Measurements from ENCODE around the gene JAG2. TPM values are rescaled to one million over a fixed set of nuclear protein-coding genes. Genes with fewer than 3 reads are reported as not detected.

The JAG2 gene
- total and polyA plus RNA-seq, 3 experiments from 2014 or later: 0.15 to 1.2 (median 0.37) TPM

DNA sequence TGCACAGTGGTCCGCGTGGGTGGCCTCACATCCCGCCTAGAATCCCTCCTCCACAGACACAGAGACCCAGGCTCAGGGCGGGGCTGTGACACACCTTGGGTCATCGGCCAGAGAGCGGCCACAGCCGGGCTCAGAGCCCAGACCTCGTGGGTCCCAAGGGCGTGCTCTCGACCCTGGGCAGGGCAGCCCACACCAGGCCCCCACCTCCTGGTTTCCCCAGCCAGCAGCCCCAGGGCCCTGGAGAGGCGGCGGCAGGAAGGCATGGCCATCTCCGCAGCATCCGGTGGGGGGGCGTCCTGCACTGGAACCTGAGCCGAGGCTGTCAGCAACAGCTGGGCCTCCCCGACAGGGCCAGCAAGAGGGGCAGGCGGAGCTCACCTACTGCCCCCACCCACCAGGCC, 15.2 kb downstream of the JAG2 start:
- H3K27ac Mint-ChIP-seq: no peak overlapping the region
- ChIA-PET POLR2A (no interaction called here), CTCF (no interaction called here)
- peaks cover 2 to 3% of the 10 kb centered on the region in 2 donors for H3K27me3 Mint-ChIP-seq
- H3K36me3 ChIP-seq (ENCODE audit: insufficient read depth, low read length): no peaks in the 10 kb centered on the region
- no peaks in the 10 kb centered on the region for H3K9me3 Mint-ChIP-seq
- H3K27ac ChIP-seq (ENCODE audit: low read depth, low read length): no peak overlapping the region
- no peaks in the 10 kb centered on the region for H3K9me3 ChIP-seq (ENCODE audit: low read length)
- no peaks in the 10 kb centered on the region for H3K27me3 ChIP-seq (ENCODE audit: insufficient read depth, low read length, poor library complexity, severe bottlenecking)
- no peaks in the 10 kb centered on the region for H3K4me1 ChIP-seq (ENCODE audit: insufficient read depth, low read length)
- no peaks in the 10 kb centered on the region for H3K4me1 Mint-ChIP-seq
- H3K4me3 Mint-ChIP-seq: no peak overlapping the region
- H3K36me3 Mint-ChIP-seq: no peaks in the 10 kb centered on the region
- DNase-seq: peak in 1 of 5 donors; percentile 33
- no peak overlapping the region for H3K4me3 ChIP-seq (ENCODE audit: low read length)

- no peaks in the 10 kb centered on the region for H3K9me3 Mint-ChIP-seq
- no peak overlapping the region for H3K27ac ChIP-seq (ENCODE audit: low read depth, low read length)
- H3K4me1 Mint-ChIP-seq: no peaks in the 10 kb centered on the region
- H3K4me3 Mint-ChIP-seq: no peak overlapping the region
- no peaks in the 10 kb centered on the region for H3K4me1 ChIP-seq (ENCODE audit: insufficient read depth, low read length)
- H3K27me3 Mint-ChIP-seq: peaks cover 2 to 3% of the 10 kb centered on the region in 2 donors
- no peak overlapping the region for H3K4me3 ChIP-seq (ENCODE audit: low read length)
- DNase-seq: peak in 1 of 5 donors; percentile 35
- no peak overlapping the region for H3K27ac Mint-ChIP-seq
- CTCF ChIA-PET: no interaction called here
- no peaks in the 10 kb centered on the region for H3K36me3 ChIP-seq (ENCODE audit: insufficient read depth, low read length)
- H3K9me3 ChIP-seq (ENCODE audit: low read length): no peaks in the 10 kb centered on the region
- H3K36me3 Mint-ChIP-seq: no peaks in the 10 kb centered on the region
- POLR2A ChIA-PET: no interaction called here
- H3K27me3 ChIP-seq (ENCODE audit: insufficient read depth, low read length, poor library complexity, severe bottlenecking): no peaks in the 10 kb centered on the region
Observed at GRCh38 chr14:105152794-105153241, 15.8 kb downstream of the JAG2 start.

DNA sequence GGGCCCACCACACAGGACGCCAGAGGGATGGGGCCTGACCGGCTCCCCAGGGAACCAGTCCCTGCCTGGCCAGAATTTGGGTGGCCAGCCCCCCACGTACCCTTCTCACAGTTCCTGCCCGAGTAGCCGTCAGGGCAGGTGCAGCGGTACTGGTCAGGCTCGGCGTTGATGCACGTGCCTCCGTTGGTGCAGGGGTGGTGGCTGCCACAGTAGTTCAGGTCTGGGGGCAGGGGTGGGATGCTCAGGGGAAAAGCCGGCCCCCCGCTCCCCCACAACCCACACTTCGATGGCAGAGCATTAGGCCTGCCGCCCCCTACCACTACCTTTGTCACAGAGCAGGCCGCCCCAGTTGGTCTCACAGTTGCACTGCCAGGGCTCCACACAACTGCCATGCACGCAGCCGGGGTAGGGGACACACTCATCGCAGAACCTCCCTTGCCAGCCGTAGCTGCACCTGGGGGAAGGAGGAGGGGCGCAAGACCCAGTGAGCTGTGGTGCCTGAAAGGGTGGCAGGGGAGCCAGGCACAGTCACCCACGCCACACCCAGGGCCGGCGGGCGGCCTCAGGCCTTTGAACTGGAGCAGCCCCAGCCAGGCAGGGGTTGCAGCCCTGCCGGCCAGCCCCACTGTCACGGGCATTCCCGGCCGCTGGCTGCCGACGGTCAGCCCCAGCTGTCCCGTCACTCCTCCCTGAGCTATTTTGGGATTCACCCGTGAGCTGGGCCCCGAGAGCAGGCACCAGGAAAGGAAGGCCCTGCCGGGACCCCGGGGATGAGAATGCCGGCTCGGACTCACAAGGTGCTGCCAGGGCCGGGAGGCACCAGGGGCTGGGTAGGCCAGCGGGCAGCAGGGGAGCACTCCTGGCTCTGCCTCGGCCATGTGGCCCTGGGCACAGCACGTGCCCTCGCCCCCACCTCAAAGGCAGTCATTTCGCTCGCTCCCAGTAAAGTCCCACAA, 16.5 kb downstream of the JAG2 start:
- peak in 1 of 5 donors; percentile 40 for DNase-seq
- H3K4me3 ChIP-seq (ENCODE audit: low read length): no peak overlapping the region
- no peak overlapping the region for H3K27ac Mint-ChIP-seq
- no peaks in the 10 kb centered on the region for H3K27me3 ChIP-seq (ENCODE audit: insufficient read depth, low read length, poor library complexity, severe bottlenecking)
- no peak overlapping the region for H3K4me3 Mint-ChIP-seq
- no peaks in the 10 kb centered on the region for H3K9me3 ChIP-seq (ENCODE audit: low read length)
- peaks cover 0 to 2% of the 10 kb centered on the region in 2 donors for H3K27me3 Mint-ChIP-seq
- no peak overlapping the region for H3K27ac ChIP-seq (ENCODE audit: low read depth, low read length)
- no peaks in the 10 kb centered on the region for H3K36me3 ChIP-seq (ENCODE audit: insufficient read depth, low read length)
- ChIA-PET POLR2A (no interaction called here), CTCF (no interaction called here)
- no peaks in the 10 kb centered on the region for H3K36me3 Mint-ChIP-seq
- H3K4me1 ChIP-seq (ENCODE audit: insufficient read depth, low read length): no peaks in the 10 kb centered on the region
- no peaks in the 10 kb centered on the region for H3K9me3 Mint-ChIP-seq
- H3K4me1 Mint-ChIP-seq: no peaks in the 10 kb centered on the region

DNA sequence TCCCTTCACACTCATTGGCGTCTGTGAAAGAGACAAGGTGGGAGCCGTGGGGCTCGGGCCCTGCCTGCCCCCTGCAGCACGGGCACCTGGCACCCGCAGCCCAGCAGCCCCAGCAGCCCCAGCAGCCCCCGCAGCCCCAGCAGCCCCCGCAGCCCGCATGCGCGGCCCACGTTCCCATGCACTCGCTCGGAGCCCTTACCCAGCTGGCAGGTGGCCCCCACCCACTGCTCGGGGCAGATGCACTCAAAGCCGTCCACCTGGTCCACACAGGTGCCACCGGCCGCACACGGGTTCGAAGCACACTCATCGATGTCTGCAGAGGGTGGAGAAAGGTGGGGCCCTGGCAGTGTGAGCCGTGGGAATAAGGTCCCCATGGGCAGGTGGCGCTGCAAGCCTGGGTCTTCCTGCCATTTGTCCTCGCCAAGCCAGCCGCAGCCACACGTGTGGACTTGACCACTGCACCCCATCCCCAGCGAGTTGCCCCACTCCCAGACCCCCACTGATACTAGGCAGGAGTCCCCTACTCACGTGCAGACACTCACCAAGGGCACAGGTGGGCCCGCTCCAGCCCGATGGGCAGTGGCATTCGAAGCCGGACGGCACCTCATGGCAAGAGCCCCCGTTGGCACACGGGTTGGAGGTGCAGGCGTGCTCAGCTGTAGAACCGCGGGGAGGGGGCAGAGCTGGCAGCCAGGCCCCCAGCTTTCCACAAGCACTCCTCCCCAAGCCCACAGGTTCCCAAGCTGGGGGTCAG, 17.3 kb downstream of the JAG2 start:
- H3K9me3 ChIP-seq (ENCODE audit: low read length): no peaks in the 10 kb centered on the region
- no peaks in the 10 kb centered on the region for H3K27me3 ChIP-seq (ENCODE audit: insufficient read depth, low read length, poor library complexity, severe bottlenecking)
- no peaks in the 10 kb centered on the region for H3K36me3 ChIP-seq (ENCODE audit: insufficient read depth, low read length)
- H3K4me1 ChIP-seq (ENCODE audit: insufficient read depth, low read length): no peaks in the 10 kb centered on the region
- no peak overlapping the region for H3K27ac ChIP-seq (ENCODE audit: low read depth, low read length)
- peak in 1 of 5 donors; percentile 42 for DNase-seq
- no peak overlapping the region for H3K4me3 Mint-ChIP-seq
- no peaks in the 10 kb centered on the region for H3K4me1 Mint-ChIP-seq
- no peaks in the 10 kb centered on the region for H3K9me3 Mint-ChIP-seq
- no peaks in the 10 kb centered on the region for H3K36me3 Mint-ChIP-seq
- no peak overlapping the region for H3K27ac Mint-ChIP-seq
- no peak overlapping the region for H3K4me3 ChIP-seq (ENCODE audit: low read length)
- ChIA-PET POLR2A (no interaction called here), CTCF (no interaction called here)
- H3K27me3 Mint-ChIP-seq: peaks cover 0 to 2% of the 10 kb centered on the region in 2 donors

DNA sequence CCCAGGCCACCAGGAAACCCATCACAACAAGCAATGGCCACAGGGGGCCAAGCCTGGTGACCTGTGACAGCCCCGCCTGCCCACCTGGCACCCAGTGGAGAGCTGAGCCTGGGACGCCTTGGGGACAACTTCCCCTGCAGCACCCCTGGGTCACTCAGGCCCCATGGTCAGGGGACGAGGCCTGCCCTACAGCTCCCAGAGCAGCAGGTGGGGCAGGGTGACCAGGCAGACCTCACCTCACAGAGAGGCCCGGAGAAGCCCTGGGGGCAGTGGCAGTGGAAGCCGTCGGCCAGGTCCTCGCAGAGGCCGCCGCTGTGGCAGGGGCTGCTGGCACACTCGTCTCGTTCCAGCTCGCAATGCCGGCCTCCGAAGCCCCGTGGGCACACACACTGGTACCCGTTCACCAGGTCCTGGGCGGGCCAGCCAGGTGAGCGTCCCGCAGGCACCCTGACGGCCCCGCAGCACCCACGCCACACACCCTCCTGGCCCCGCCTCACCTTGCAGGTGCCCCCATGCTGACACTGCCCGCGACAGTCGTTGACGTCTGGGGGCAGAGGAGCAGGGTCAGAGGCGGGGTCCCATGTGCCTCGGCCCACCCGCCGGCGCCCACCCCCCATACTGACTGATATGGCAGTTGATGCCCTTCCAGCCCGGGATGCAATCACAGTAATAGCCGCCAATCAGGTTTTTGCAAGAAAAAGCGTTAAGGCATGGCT, 18.1 kb downstream of the JAG2 start:
- no peak overlapping the region for H3K27ac Mint-ChIP-seq
- POLR2A ChIA-PET: no interaction called here

GRCh38 chr14:105150026-105150367, 18.6 kb downstream of the JAG2 start:
- no peaks in the 10 kb centered on the region for H3K4me1 ChIP-seq (ENCODE audit: insufficient read depth, low read length)
- Mint-ChIP-seq H3K27me3 (peaks cover 0 to under 1% of the 10 kb centered on the region in 2 donors), H3K4me3 (no peak overlapping the region), H3K36me3 (no peaks in the 10 kb centered on the region), H3K4me1 (no peaks in the 10 kb centered on the region), H3K9me3 (no peaks in the 10 kb centered on the region), H3K27ac (no peak overlapping the region)
- no peaks in the 10 kb centered on the region for H3K9me3 ChIP-seq (ENCODE audit: low read length)
- CTCF ChIA-PET: no interaction called here
- H3K36me3 ChIP-seq (ENCODE audit: insufficient read depth, low read length): no peaks in the 10 kb centered on the region
- POLR2A ChIA-PET: no interaction called here
- DNase-seq: no peak
- no peaks in the 10 kb centered on the region for H3K27me3 ChIP-seq (ENCODE audit: insufficient read depth, low read length, poor library complexity, severe bottlenecking)
- no peak overlapping the region for H3K4me3 ChIP-seq (ENCODE audit: low read length)
- H3K27ac ChIP-seq (ENCODE audit: low read depth, low read length): no peak overlapping the region

More for the DNA sequence above, 18.1 kb downstream of the JAG2 start:
- no peaks in the 10 kb centered on the region for H3K9me3 Mint-ChIP-seq
- H3K4me1 ChIP-seq (ENCODE audit: insufficient read depth, low read length): no peaks in the 10 kb centered on the region
- H3K36me3 ChIP-seq (ENCODE audit: insufficient read depth, low read length): no peaks in the 10 kb centered on the region
- DNase-seq: peak in 1 of 5 donors; percentile 42
- no peaks in the 10 kb centered on the region for H3K36me3 Mint-ChIP-seq
- no peak overlapping the region for H3K4me3 ChIP-seq (ENCODE audit: low read length)
- H3K9me3 ChIP-seq (ENCODE audit: low read length): no peaks in the 10 kb centered on the region
- no peak overlapping the region for H3K4me3 Mint-ChIP-seq
- H3K4me1 Mint-ChIP-seq: no peaks in the 10 kb centered on the region
- CTCF ChIA-PET: no interaction called here
- no peak overlapping the region for H3K27ac ChIP-seq (ENCODE audit: low read depth, low read length)
- peaks cover 0 to 2% of the 10 kb centered on the region in 2 donors for H3K27me3 Mint-ChIP-seq
- H3K27me3 ChIP-seq (ENCODE audit: insufficient read depth, low read length, poor library complexity, severe bottlenecking): no peaks in the 10 kb centered on the region

DNA sequence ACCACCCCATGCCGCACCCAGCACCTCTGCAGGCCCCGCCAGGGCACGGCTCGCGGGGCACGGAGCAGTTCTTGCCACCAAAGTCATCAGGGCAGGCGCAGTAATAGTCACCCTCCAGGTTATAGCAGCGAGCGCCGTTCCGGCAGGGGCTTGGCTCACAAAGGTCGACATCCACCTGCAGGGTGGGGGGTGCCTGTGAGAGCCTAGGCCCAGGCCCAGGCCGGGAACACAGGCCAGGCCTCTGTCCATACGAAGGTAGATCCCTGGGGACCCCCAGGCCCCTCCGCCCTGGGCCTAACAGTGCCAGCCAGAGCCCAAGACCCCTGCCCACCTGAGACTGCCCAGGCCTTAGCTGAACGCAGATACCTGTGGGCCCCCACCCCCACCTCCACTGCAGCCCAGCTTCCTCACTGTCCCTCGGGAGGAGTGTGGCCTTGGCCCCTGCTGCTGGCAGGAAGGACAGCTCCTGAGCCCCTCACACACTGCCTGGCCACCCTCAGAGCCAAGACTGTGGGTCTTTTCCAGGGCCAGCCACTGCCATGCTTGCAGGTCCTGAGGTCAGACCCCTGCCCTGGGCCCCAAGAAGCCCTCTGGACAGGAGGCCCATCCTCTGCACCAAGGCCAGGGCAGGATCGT, 19.3 kb downstream of the JAG2 start:
- Histone ChIP-seq H3K4me1 (ENCODE audit: insufficient read depth, low read length) (no peaks in the 10 kb centered on the region), H3K27ac (ENCODE audit: low read depth, low read length) (no peak overlapping the region), H3K36me3 (ENCODE audit: insufficient read depth, low read length) (no peaks in the 10 kb centered on the region), H3K27me3 (ENCODE audit: insufficient read depth, low read length, poor library complexity, severe bottlenecking) (no peaks in the 10 kb centered on the region), H3K4me3 (ENCODE audit: low read length) (no peak overlapping the region), H3K9me3 (ENCODE audit: low read length) (no peaks in the 10 kb centered on the region)
- H3K27ac Mint-ChIP-seq: no peak overlapping the region
- ChIA-PET CTCF (no interaction called here), POLR2A (no interaction called here)
- H3K4me1 Mint-ChIP-seq: no peaks in the 10 kb centered on the region
- no peaks in the 10 kb centered on the region for H3K27me3 Mint-ChIP-seq
- no peaks in the 10 kb centered on the region for H3K36me3 Mint-ChIP-seq
- no peak overlapping the region for H3K4me3 Mint-ChIP-seq
- no peaks in the 10 kb centered on the region for H3K9me3 Mint-ChIP-seq
- DNase-seq: peak in 1 of 5 donors; percentile 40
